ENCODE measurements around the gene SEPTIN6.

SEPTIN6 gene

DNA sequence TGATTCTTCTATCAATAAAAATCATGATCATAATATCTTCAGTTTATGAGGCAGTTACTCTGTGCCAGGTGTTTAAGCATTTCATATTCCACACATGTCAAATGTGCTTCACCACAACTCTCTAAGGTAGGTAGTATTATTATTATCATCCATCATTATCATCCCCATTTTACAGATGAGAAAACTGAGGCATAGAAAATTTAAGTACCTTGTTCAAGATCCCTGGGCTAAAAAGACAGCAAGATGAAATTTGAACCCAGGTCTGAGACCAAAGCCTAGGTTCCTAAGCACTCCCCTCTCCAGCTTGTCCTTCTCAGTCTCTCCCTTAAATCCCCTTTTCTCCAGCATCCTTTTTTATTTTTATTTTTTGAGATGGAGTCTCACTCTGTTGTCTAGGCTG lies 33.4 kb downstream of the SEPTIN6 start:
- Histone ChIP-seq H3K9me3 (ENCODE audit: control insufficient read depth in 5 of 5, low read length in 5 of 5) (no peaks in the 10 kb centered on the region), H3K27ac (ENCODE audit: low read depth, low read length) (no peak overlapping the region), H3K9ac (ENCODE audit: low read length in 5 of 5) (no peak overlapping the region), H3K27me3 (ENCODE audit: control insufficient read depth in 5 of 5, insufficient read depth in 4 of 5, low read length in 5 of 5) (peaks cover 0 to 7% (median 0%) of the 10 kb centered on the region in 5 donors), H3K4me3 (ENCODE audit: low read depth in 1 of 5, low read length in 5 of 5) (no peak overlapping the region), H3K4me1 (ENCODE audit: control insufficient read depth in 5 of 5, insufficient read depth in 5 of 5, low read length in 5 of 5) (peaks cover 0 to under 1% (median 0%) of the 10 kb centered on the region in 5 donors), H3K36me3 (ENCODE audit: control insufficient read depth in 5 of 5, insufficient read depth in 5 of 5, low read length in 5 of 5) (peaks cover 0 to 10% (median 0%) of the 10 kb centered on the region in 5 donors)

DNA sequence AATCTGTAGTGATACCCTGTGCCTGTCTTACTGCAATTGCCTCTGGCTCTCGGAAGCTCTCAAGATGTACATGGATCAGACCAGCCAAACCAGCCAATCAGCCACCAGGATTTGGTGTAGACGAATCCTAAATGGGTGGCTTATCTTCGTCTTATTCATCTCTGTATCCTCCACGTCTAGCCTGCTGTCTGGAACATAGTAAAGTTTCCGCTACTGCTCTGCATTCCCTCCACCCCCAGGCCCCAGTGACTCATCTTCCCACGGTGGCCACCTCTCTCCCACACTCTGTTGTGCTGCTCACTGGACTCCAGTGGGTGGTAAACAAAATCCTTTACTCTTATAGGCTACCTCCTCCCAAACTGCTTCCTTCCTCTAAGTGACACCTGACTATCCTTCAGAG lies 37.8 kb downstream of the SEPTIN6 start:
- peaks cover 0 to 10% (median 4%) of the 10 kb centered on the region in 5 donors for H3K27me3 ChIP-seq (ENCODE audit: control insufficient read depth in 5 of 5, insufficient read depth in 4 of 5, low read length in 5 of 5)
- peaks cover 0 to 2% (median 0%) of the 10 kb centered on the region in 5 donors for H3K4me1 ChIP-seq (ENCODE audit: control insufficient read depth in 5 of 5, insufficient read depth in 5 of 5, low read length in 5 of 5)
- H3K4me3 ChIP-seq (ENCODE audit: low read depth in 1 of 5, low read length in 5 of 5), result no peak overlapping the region
- H3K36me3 ChIP-seq (ENCODE audit: control insufficient read depth in 5 of 5, insufficient read depth in 5 of 5, low read length in 5 of 5), result peaks cover 0 to 8% (median 0%) of the 10 kb centered on the region in 5 donors
- H3K27ac ChIP-seq (ENCODE audit: low read depth, low read length), result no peak overlapping the region
- H3K9me3 ChIP-seq (ENCODE audit: control insufficient read depth in 5 of 5, low read length in 5 of 5), result no peaks in the 10 kb centered on the region
- no peak overlapping the region for H3K9ac ChIP-seq (ENCODE audit: low read length in 5 of 5)

DNA sequence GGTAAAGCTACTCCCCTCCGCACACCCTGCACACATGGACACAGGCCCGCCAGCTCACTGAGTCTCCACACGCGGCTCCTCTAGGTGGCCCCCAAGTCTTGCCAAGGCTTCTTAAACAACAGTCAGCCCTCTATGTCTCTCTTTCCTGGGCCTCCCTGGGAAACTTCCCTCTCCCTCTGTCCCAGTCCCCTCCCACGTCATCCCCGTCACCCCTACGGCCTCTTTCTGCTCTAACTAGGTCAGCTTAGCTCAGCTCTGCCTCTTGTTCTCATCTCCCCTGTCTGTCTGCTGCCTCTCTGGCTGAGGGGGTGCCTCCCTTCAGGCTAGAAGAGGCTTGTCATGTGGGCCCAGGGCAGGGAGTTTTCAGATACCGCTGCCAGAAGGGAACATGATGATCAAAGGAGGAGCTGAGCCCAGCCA lies 38.8 kb downstream of the SEPTIN6 start:
- Histone ChIP-seq H3K4me1 (ENCODE audit: control insufficient read depth in 5 of 5, insufficient read depth in 5 of 5, low read length in 5 of 5) (peaks cover 0 to 2% (median 0%) of the 10 kb centered on the region in 5 donors), H3K36me3 (ENCODE audit: control insufficient read depth in 5 of 5, insufficient read depth in 5 of 5, low read length in 5 of 5) (peaks cover 0 to 10% (median 0%) of the 10 kb centered on the region in 5 donors), H3K27me3 (ENCODE audit: control insufficient read depth in 5 of 5, insufficient read depth in 4 of 5, low read length in 5 of 5) (peaks cover 0 to 10% (median 4%) of the 10 kb centered on the region in 5 donors), H3K4me3 (ENCODE audit: low read depth in 1 of 5, low read length in 5 of 5) (no peak overlapping the region), H3K9me3 (ENCODE audit: control insufficient read depth in 5 of 5, low read length in 5 of 5) (no peaks in the 10 kb centered on the region), H3K27ac (ENCODE audit: low read depth, low read length) (no peak overlapping the region), H3K9ac (ENCODE audit: low read length in 5 of 5) (no peak overlapping the region)

DNA sequence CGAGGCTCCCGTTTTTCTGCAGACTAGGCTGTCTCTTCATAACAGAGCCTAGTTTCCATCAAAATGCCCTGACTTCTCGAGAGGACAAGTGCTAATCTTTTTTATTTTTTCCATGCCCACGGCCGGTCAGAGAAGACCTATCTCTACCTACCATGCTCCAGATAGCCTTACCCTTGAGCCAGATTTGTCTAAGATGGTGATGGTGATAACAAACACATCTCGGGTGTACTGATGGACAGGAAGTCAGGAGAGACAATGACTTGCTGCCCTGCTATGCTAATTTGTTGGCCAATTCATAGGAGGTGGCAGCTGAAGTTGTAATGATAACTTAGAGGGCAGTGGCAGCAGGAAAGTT lies 44.6 kb downstream of the SEPTIN6 start:
- H3K9me3 ChIP-seq (ENCODE audit: control insufficient read depth in 5 of 5, low read length in 5 of 5), result no peaks in the 10 kb centered on the region
- no peaks in the 10 kb centered on the region for H3K4me1 ChIP-seq (ENCODE audit: control insufficient read depth in 5 of 5, insufficient read depth in 5 of 5, low read length in 5 of 5)
- peaks cover 0 to 10% (median 3%) of the 10 kb centered on the region in 5 donors for H3K36me3 ChIP-seq (ENCODE audit: control insufficient read depth in 5 of 5, insufficient read depth in 5 of 5, low read length in 5 of 5)
- no peak overlapping the region for H3K9ac ChIP-seq (ENCODE audit: low read length in 5 of 5)
- H3K27ac ChIP-seq (ENCODE audit: low read depth, low read length), result no peak overlapping the region
- no peak overlapping the region for H3K4me3 ChIP-seq (ENCODE audit: low read depth in 1 of 5, low read length in 5 of 5)
- peaks cover 0 to 4% (median 0%) of the 10 kb centered on the region in 5 donors for H3K27me3 ChIP-seq (ENCODE audit: control insufficient read depth in 5 of 5, insufficient read depth in 4 of 5, low read length in 5 of 5)

DNA sequence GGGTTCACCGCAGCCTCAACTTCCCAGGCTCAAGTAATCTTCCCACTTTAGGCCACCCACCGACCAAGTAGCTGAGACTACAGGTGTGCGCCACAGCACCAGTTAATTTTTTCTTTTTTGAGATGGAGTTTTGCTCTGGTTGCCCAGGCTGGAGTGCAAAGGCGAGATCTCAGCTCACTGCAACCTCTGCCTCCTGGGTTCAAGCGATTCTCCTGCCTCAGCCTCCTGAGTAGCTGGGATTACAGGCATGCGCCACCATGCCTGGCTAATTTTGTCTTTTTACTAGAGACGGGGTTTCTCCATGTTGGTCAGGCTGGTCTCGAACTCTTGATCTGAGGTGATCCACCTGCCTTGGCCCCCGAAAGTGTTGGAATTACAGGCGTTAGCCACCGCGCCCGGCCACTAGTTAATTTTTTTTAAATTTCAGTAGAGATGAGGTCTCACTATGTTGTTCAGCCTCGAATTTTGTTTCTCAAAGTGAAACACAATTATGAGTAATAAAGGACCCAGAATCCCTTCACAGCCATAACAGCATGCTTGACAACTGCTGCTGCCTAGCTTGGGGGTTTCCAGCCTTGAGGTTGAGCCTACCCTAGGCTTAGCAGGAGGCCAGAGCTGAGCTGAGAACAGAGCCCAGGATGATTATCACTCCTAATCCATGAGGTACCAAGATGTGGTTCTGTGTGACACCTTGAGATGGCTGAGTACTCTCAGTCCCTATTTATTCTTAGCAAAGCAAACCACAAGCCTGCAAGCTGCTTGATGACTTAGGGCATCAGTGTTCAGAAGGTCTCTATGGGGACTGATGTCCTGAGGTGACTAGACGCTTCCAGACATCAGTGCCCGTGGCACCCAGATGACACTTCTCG lies 45.2 kb downstream of the SEPTIN6 start:
- Histone ChIP-seq H3K27ac (ENCODE audit: low read depth, low read length) (no peak overlapping the region), H3K27me3 (ENCODE audit: control insufficient read depth in 5 of 5, insufficient read depth in 4 of 5, low read length in 5 of 5) (peaks cover 0 to 4% (median 0%) of the 10 kb centered on the region in 5 donors), H3K4me1 (ENCODE audit: control insufficient read depth in 5 of 5, insufficient read depth in 5 of 5, low read length in 5 of 5) (no peaks in the 10 kb centered on the region), H3K4me3 (ENCODE audit: low read depth in 1 of 5, low read length in 5 of 5) (no peak overlapping the region), H3K9me3 (ENCODE audit: control insufficient read depth in 5 of 5, low read length in 5 of 5) (no peaks in the 10 kb centered on the region), H3K36me3 (ENCODE audit: control insufficient read depth in 5 of 5, insufficient read depth in 5 of 5, low read length in 5 of 5) (peaks cover 0 to 9% (median 3%) of the 10 kb centered on the region in 5 donors), H3K9ac (ENCODE audit: low read length in 5 of 5) (no peak overlapping the region)

DNA sequence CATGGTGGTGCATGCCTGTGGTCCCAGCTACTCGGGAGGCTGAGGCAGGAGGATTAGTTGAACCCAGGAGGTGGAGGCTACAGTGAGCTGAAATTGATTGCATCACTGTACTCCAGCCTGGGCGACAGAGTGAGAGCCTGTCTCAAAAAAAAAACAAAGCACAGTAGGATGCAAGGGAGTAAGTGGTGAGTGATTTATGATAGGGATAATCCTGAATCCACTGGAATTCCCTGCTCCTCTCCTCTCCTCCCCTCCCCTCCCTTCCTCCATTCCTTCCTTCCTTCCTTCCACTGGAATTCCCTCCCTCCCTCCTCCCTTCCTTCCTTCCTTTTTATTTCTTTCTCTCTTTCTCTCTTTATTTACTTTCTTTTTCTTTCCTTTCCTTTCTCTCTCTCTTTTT lies 45.9 kb downstream of the SEPTIN6 start:
- no peaks in the 10 kb centered on the region for H3K4me1 ChIP-seq (ENCODE audit: control insufficient read depth in 5 of 5, insufficient read depth in 5 of 5, low read length in 5 of 5)
- H3K4me3 ChIP-seq (ENCODE audit: low read depth in 1 of 5, low read length in 5 of 5), result no peak overlapping the region
- peaks cover 0 to 4% (median 0%) of the 10 kb centered on the region in 5 donors for H3K27me3 ChIP-seq (ENCODE audit: control insufficient read depth in 5 of 5, insufficient read depth in 4 of 5, low read length in 5 of 5)
- no peaks in the 10 kb centered on the region for H3K9me3 ChIP-seq (ENCODE audit: control insufficient read depth in 5 of 5, low read length in 5 of 5)
- peaks cover 0 to 5% (median 2%) of the 10 kb centered on the region in 5 donors for H3K36me3 ChIP-seq (ENCODE audit: control insufficient read depth in 5 of 5, insufficient read depth in 5 of 5, low read length in 5 of 5)
- no peak overlapping the region for H3K9ac ChIP-seq (ENCODE audit: low read length in 5 of 5)
- H3K27ac ChIP-seq (ENCODE audit: low read depth, low read length), result no peak overlapping the region

DNA sequence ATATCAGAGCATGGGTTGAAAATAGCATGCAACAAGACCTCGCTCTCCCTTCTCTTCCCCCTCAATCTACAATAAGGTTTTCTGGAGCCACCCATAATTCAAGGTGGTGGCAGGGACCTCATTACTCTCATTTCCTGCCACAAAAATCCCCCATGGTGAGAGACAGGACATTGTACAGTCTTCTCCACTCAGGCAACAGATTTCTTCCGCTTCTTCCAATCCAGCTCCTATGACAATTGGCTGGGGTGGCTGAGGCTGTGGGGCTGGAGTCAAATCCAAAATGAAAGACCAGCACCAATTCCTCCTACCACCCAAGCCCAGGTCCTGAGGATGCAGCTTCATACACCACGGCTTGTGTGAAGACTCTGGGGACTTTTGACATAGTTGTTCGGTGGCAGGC lies 46.5 kb downstream of the SEPTIN6 start:
- Histone ChIP-seq H3K36me3 (ENCODE audit: control insufficient read depth in 5 of 5, insufficient read depth in 5 of 5, low read length in 5 of 5) (peaks cover 0 to 5% (median 2%) of the 10 kb centered on the region in 5 donors), H3K4me3 (ENCODE audit: low read depth in 1 of 5, low read length in 5 of 5) (no peak overlapping the region), H3K27ac (ENCODE audit: low read depth, low read length) (no peak overlapping the region)

DNA sequence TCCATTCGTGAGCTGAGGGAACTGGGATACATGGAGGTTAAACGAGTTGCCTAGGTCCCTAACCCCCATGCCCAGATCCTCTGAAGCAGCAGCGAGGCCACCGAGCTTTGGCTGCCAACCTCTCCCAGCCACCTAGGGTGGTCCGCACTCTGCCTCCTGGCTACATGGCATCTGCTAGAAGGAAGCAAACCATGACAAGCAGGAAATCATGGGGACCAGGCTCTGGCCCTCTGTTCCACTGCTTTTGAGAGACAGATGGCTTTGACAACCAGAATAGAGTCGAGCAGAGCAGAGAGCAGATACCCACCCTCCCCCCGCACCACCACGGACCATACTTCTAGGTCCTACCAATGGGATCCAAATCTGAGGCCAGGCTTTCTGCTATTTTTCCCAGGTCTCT lies 49.3 kb downstream of the SEPTIN6 start:
- H3K9me3 ChIP-seq (ENCODE audit: control insufficient read depth in 5 of 5, low read length in 5 of 5), result no peaks in the 10 kb centered on the region
- H3K36me3 ChIP-seq (ENCODE audit: control insufficient read depth in 5 of 5, insufficient read depth in 5 of 5, low read length in 5 of 5), result peaks cover 0 to 5% (median 0%) of the 10 kb centered on the region in 5 donors
- H3K27ac ChIP-seq (ENCODE audit: low read depth, low read length), result no peak overlapping the region
- peaks cover 0 to 4% (median 2%) of the 10 kb centered on the region in 5 donors for H3K27me3 ChIP-seq (ENCODE audit: control insufficient read depth in 5 of 5, insufficient read depth in 4 of 5, low read length in 5 of 5)
- no peak overlapping the region for H3K9ac ChIP-seq (ENCODE audit: low read length in 5 of 5)
- no peak overlapping the region for H3K4me3 ChIP-seq (ENCODE audit: low read depth in 1 of 5, low read length in 5 of 5)
- H3K4me1 ChIP-seq (ENCODE audit: control insufficient read depth in 5 of 5, insufficient read depth in 5 of 5, low read length in 5 of 5), result peaks cover 0 to 7% (median 0%) of the 10 kb centered on the region in 5 donors

More for the DNA sequence above, 46.5 kb downstream of the SEPTIN6 start:
- Histone ChIP-seq H3K9ac (ENCODE audit: low read length in 5 of 5) (no peak overlapping the region), H3K4me1 (ENCODE audit: control insufficient read depth in 5 of 5, insufficient read depth in 5 of 5, low read length in 5 of 5) (no peaks in the 10 kb centered on the region), H3K9me3 (ENCODE audit: control insufficient read depth in 5 of 5, low read length in 5 of 5) (no peaks in the 10 kb centered on the region), H3K27me3 (ENCODE audit: control insufficient read depth in 5 of 5, insufficient read depth in 4 of 5, low read length in 5 of 5) (peaks cover 0 to 6% (median 0%) of the 10 kb centered on the region in 5 donors)
